DMS 273 treated with DMSO at 0.1 percent for 48 hours (cell line): ENCODE measurements around the gene CHRND.

Experiments
- DNase-seq: peaks from one replicate; lab custom pipeline; 2025; lab: John Stamatoyannopoulos, UW

Gene CHRND

GRCh38 chr2:232488097-232488711, 37.8 kb upstream of the CHRND start:
- DNase-seq = no peak

GRCh38 chr2:232488721-232489300, 37.1 kb upstream of the CHRND start:
- DNase-seq = no peak

GRCh38 chr2:232489516-232490220, 36.3 kb upstream of the CHRND start:
- DNase-seq = no peak

GRCh38 chr2:232490221-232491138, 35.5 kb upstream of the CHRND start:
- no peak for DNase-seq

- no peak for DNase-seq
Observed at GRCh38 chr2:232491139-232491780, 34.7 kb upstream of the CHRND start.

GRCh38 chr2:232492236-232492848, 33.6 kb upstream of the CHRND start:
- DNase-seq = no peak

- no peak for DNase-seq
Observed at GRCh38 chr2:232492963-232493700, 32.8 kb upstream of the CHRND start.

- no peak for DNase-seq
Observed at GRCh38 chr2:232493701-232494474, 32.1 kb upstream of the CHRND start.

- no peak for DNase-seq
Observed at GRCh38 chr2:232494542-232494941, 31.4 kb upstream of the CHRND start.

- DNase-seq = no peak
Observed at GRCh38 chr2:232495292-232495691, 30.7 kb upstream of the CHRND start.

GRCh38 chr2:232496501-232497270, 29.3 kb upstream of the CHRND start:
- no peak for DNase-seq

GRCh38 chr2:232497348-232497747, 28.6 kb upstream of the CHRND start:
- no peak for DNase-seq

GRCh38 chr2:232498452-232498851, 27.5 kb upstream of the CHRND start:
- DNase-seq = no peak

GRCh38 chr2:232501331-232501771, 24.6 kb upstream of the CHRND start:
- no peak for DNase-seq

GRCh38 chr2:232501794-232502390, 24.1 kb upstream of the CHRND start:
- no peak for DNase-seq

GRCh38 chr2:232502511-232502910, 23.4 kb upstream of the CHRND start:
- DNase-seq = no peak

- DNase-seq = no peak
Observed at GRCh38 chr2:232502911-232503808, 22.8 kb upstream of the CHRND start.
